ENCODE data around the gene KLC3.
A peak's percentile ranks its signal among the peaks of the same experiment; 100 is the strongest.

KLC3 gene

DNA sequence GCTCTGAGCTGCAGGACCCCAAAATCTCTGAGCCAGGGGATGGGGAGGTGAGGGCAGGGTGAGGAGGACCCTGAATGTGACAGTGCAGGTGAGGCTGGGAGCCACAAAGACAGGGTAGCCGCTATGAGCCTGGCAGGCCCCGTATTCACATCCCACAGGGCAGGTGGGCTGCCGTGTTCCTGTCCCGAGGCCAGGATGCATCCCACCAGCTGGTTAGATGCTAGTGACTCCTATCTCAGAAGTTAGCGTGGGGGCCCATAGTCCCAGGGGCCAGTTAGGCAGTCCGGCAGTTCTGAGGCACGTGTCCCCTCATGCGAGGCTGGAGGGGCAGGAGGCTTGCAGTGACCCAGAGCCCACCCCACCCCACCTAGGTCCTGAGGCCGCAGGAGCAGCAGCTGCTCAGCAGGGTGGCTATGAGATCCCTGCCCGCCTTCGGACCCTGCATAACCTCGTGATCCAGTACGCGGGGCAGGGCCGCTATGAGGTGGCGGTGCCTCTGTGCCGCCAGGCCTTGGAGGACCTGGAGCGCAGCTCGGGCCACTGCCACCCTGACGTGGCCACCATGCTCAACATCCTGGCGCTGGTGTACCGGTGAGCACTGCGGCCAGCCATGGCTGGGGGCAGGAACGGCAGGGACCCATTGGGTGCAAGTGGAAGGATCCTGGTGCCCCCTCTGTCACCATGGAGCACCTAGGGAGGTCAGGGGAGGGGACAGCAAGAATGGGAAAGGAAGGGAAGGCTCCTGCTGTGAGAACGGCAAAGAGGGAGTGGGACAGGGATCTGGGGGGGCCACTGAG lies 7.2 kb downstream of the KLC3 start:
- DNase-seq (ENCODE audit: insufficient read length, low spot score) = no peak
- no peak for FAIRE-seq

DNA sequence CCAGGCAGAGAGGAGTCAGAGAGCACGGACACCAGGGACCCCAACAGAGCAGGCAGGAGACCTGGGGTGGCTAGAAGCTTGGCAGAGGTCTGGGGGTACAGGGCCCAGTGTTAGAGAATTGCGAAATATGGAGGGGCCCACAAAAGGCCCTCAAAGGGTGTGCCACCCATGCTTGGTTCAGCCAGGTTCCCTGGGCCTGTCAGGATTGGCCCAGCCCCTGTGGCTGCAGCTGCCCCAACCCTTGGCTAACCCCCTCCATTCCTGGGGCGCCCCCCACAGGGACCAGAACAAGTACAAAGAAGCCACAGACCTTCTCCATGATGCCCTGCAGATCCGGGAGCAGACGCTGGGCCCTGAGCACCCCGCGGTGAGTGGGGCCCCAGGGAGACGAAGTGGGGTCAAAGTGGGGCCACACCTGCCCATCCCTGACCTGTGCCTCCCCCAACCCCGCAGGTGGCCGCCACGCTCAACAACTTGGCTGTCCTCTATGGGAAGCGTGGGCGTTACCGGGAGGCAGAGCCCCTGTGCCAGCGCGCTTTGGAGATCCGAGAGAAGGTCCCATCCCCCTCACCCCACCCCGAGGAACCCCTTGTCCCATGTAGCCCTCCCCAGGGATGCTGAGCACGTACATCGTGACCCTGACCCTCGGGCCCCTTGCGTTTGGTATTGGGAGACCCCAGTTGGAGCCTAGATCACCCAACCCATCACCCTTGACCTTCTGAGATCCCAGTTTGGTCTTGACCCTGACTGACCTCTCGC lies 8.0 kb downstream of the KLC3 start:
- FAIRE-seq (no peak), DNase-seq (ENCODE audit: insufficient read length, low spot score) (no peak)

DNA sequence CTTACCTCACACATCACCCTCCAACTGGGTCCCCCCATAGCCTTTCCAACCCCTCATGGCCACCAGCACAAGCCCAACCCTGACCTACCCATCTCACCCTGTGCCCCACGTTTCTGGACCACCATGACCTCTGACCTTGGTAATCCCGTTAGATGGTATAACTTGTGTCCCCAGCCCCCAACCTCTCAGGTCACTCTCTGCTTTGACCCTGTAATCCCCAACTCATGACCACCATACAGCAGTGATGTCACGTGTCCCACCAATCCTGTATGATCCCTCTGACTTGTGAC lies 8.5 kb downstream of the KLC3 start:
- no peak for DNase-seq (ENCODE audit: insufficient read length, low spot score)
- FAIRE-seq = peak; percentile 48

DNA sequence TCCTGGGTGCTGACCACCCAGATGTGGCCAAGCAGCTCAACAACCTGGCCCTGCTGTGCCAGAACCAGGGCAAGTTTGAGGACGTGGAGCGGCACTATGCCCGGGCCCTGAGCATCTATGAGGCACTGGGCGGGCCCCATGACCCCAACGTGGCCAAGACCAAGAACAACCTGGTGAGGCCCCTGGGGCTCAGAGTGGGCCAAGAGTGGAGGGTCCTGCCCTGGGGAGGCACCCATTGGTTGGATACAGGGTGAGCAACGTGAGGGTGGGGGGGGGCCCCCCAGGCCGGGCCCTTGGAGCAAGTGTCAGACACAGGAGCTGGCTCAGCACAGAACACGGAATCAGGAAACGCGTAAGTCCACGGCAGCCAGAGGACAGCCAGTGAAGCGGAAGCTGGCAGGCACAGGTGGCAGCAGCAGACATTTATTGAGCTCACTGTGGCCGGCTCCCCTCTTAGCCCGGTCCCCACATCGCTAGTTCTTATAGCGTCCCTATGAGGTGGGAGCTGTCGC lies 8.9 kb downstream of the KLC3 start:
- FAIRE-seq = no peak
- DNase-seq (ENCODE audit: insufficient read length, low spot score) = no peak

DNA sequence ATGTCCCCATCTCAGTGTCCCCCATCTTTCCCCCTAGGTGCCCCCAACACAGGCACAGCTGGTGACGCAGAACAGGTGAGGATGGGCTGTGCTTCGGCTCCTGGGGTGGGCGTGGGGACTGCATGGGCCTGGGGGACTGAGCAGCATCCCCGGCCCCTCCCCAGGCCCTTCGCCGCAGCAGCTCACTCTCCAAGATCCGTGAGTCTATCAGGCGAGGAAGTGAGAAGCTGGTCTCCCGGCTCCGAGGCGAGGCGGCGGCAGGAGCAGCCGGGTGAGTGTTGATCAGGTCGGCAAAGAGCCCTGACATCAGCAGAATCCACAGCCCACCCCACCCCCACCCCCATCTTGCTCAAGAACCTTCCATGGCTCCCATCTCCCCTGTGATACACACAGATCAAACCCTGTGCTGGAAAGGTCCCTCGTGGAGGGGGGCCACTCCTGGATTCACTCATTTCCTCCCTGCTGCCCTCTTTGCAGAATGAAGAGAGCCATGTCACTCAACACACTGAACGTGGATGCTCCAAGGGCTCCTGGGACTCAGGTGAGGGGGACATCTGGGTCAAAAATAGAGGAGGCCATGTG lies 10.0 kb downstream of the KLC3 start:
- DNase-seq (ENCODE audit: insufficient read length, low spot score) (no peak), FAIRE-seq (no peak)

DNA sequence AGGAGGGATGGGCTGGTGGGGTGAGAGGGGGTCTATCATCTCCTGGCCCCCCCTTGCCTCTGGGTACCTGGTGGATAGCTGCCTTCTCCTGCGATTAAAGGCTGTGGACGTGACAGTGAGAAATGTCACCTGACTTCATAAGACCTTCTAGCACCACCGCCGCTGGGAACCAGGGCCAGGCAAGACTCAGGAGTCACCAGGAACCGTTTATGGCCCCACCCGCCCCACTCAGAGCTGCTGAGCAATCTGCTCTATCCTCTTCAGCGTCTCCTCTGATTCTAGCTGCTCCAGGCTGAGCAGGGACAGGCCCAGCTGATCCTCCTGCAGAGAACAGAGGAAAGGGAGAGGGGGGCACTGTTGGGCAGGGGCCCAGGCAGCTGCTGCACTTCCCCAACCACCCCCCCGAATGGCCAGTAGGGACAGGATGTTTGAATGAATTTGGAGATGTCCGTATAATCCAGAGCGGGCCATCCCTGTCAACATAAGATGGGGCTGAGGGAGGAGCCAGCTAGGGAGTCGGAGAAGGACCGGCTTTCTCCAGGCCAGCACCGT lies 10.9 kb downstream of the KLC3 start:
- FAIRE-seq (no peak), DNase-seq (ENCODE audit: insufficient read length, low spot score) (no peak)

DNA sequence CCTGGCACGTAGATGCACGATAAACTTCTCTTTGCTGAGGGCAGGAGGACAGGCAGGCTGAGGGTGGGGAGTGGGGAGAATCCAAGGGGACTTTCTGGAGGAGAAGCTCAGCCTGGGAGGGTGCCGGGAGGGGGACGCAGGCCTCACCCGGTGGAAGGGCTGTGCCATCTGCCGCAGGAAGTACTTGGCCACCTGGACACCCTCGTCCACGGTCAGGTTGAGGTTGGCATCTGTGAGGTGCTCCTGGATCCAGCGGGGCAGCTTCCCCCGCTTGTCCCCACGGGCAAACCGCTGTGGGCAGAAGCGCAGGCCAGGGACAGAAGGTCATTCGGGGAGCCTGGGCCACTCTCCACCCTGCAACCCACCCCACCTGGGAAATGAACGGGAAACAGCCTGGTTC lies 11.5 kb downstream of the KLC3 start:
- DNase-seq (ENCODE audit: insufficient read length, low spot score) (no peak), FAIRE-seq (no peak)

DNA sequence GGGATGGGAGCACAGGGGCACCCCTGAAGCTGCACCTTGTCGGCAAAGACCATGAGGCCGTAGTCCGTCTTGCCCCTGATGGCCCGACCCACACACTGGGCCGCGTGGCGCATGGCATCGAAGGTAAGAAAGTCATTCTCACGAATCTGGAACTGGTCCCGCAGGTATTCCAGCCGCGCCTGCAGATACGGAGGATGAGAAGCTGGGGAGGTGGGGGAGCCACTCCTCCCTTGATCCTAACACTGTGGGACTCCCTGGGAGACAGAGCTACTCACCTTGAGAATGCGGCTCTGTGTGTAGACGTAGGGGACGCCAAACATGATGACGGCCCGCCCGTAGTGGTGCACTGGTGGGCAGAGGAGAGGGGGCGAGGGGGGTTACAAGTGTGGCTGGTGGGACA lies 11.9 kb downstream of the KLC3 start:
- DNase-seq (ENCODE audit: insufficient read length, low spot score) (no peak), FAIRE-seq (no peak)

DNA sequence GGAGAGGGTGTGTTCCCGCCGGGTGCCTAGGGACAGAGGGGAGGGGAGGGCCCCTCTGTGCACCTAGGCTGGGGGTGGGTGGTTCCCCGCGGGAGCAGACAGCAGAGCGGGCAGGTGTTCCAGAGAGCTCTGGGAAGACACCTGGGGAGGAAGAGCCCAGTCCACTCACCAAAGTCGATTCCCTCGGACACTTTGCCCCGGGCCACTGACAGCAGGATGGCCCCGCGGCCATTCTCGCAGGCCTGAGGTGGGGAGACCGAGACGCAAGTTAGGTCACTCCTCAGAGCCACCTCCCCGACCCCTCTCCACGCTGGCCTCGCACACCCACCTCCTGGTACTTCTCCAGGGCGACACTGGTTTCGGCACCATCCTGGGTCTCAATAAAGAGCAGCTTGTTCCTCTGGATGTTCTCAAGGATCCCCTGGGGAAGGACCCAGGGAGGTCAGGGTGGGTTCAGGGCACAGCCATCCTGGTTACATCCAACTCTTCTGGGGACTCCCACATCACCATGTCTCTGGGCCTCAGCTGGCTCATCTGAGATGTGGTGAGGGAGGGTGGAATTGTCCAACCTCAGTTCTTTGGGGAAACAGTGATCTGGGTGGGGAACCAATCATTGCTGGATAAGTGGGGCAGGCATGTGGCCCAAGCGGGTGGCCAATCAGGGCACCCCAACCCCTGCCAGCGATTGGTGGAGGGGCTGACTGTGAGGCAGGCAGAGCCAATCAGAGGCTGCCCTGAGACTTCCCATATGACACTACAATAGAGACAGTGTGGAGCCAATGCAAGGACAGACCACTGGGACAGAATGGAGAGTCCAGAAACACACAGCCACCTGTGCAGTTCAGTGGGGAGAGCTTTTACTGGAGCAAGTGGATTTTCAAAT lies 12.6 kb downstream of the KLC3 start:
- FAIRE-seq (no peak), DNase-seq (ENCODE audit: insufficient read length, low spot score) (no peak)

DNA sequence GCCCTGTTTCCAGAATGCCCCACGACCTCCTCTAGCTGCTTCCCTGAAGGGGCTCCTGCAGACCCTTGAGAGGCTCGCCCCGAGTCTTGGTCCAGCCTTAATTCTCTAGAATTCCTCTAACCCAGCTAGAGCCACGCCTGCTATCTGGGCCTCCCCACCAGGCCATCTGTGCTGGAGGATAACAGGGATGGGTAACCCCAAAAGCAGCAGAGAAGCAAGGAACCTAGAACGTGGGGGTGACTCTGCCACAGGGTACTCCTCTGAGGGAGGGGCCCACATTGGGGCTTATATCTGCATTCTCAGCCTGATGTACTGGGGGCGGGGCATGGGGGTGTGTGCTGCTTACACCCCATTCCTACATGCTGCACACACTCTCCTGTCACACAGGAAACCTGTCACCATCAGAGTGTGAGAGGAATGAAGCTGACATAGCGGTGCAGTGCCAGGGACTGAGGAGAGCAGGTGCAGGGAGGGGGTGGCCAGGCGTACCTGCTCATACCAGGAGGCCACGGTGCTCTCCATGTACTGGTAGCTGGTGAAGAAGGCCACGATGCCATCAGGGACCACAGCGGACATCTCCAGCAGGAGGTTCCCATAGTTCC lies 13.8 kb downstream of the KLC3 start:
- DNase-seq (ENCODE audit: insufficient read length, low spot score) (no peak), FAIRE-seq (no peak)

DNA sequence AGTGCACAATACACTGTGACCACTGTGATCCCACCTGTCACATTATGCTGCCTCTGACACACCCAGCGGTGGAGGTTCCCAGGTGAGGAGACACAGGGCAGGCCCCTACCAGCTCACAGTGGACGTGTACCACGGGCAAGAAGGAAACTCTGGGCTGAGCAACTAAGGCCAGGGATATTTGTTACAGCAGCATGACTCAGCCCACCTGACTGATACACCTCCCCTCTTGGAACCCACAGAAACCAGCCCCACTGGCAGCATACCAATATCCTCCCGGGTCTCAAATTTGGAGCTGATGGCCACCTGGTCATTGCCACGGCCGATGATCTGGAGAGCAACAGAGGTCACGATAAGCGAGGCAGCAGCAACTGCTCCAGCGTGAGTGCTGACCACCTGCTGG lies 14.9 kb downstream of the KLC3 start:
- no peak for FAIRE-seq
- no peak for DNase-seq (ENCODE audit: insufficient read length, low spot score)

DNA sequence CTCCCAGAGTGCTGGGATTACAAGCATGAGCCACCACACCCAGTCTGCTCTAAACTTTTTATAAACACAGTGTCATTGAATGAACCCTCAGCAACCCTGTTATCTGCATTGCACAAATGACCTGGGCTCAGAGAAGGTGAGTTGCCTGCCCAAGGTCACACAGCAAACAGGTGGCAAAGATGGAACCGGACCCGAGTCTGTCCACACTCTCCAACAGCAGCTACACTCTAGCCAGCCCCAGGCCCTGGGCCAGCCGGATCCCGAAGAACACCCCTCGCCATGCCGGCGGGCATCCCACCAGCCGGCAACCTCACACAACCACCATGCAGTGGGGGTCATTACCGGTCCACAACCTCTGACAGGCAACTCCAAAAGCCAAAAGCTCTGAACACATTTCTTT lies 15.4 kb downstream of the KLC3 start:
- FAIRE-seq (peak; percentile 31), DNase-seq (ENCODE audit: insufficient read length, low spot score) (no peak)

DNA sequence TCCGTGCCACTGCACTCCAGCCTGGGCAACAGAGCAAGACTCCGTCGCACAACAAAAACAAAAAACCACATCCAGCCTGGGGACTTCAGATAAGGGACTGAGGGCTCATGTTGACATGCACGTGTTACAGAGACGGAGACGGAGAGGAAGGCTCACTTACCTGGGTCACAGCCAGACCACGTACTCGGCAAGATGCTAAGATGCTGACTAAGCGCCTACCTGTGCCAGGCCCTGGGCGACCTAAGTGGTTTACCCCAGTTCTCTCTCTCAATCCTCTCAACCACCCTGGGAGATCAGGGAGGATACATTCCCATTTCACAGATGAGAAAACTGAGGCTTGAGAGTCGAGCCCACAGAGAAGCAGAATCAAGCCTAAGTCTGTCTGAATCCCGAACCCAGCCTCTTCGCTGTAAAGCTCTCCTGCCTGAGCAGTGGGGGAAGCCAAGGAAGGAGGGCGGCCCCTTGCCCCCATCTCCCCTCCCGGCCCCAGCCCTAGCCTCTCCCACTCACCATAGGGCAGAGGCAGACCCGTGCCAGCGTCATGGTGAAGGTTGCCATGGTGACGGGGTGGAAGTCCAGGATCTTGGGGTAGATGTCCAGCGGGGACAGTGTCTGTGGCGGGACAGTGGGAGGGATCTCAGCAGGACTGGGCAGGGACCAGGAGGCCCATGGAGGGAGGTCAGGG lies 16.4 kb downstream of the KLC3 start:
- FAIRE-seq (no peak), DNase-seq (ENCODE audit: insufficient read length, low spot score) (no peak)

DNA sequence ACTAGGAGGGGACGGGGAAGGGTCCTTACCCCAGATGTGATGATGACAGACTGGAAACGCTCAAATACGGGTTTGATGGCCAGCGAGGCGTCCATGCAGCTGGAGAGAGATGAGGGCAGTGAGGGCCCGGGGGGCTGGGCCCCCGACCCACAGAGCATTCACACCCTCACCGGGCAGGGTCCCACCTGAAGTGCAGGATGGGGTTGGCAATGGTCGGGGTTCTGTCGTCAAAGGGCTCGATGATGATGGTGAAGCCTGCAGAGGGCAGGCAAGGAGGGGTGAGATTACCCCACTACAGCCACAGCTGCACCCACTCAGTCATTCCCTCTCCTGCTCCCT lies 16.9 kb downstream of the KLC3 start:
- FAIRE-seq (no peak), DNase-seq (ENCODE audit: insufficient read length, low spot score) (no peak)

DNA sequence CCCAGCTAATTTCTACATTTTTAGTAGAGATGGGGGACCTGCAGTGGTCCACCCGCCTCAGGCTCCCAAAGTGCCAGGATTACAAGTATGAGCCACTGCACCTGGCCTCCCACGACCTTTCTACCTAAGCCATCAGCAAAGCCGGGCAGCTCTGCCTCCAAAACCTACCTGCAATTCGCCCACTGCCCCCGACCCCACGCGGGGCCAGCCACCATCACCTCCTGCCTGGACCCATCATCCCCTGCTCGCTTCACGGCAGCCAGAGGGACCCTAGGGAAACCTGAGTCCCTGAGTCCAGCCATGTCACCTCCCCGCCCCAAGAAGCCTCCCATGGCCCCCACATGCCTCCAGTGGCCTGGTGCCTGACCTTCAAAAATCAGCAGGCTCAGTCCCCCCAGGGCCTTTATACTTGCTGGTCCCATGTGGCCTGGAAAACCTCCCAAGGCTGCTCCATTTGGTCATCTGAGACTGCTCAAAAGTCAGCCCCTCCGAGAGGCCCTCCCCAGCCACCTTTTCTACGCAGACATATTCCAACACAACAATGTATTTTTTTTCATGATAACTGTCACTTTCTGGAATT lies 17.8 kb downstream of the KLC3 start:
- DNase-seq (ENCODE audit: insufficient read length, low spot score) (no peak), FAIRE-seq (no peak)

DNA sequence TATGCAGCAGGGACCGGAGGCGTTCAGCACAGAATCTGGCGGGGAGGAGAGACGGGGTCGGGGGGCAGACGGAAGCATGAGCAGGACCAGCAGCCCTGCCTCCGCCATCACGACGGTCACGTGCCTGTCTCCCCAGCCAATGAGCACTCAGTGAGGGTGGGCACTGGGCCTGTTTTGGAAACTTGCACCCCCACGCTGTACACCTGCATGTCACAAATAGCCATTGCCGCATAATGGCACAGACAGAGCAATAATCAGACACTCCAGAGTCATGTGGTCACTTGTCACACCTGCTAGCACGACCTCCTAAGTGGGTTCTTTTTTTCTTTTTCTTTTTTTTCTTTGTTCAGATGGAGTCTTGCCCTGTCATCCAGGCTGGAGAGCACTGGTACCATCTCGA lies 21.1 kb downstream of the KLC3 start:
- FAIRE-seq (no peak), DNase-seq (ENCODE audit: insufficient read length, low spot score) (no peak)

DNA sequence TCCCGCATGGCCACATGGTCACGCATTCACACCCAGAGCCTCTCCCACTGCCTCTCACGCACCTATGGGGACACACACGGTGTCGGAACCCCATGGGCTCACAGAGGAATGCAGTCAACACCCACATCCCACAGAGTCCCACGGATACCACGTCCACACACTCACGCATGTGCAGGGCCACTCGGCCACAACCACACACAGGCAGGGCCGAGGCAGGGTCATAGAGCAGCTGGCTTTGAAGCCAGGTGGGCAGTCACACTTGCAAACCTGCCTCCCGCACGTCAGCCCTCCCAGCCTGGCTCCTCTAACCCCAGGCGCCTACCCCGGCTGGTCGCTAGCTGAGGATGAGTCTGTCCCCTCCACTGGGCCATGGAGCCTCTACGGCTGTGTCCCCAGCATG lies 21.7 kb downstream of the KLC3 start:
- DNase-seq (ENCODE audit: insufficient read length, low spot score) = no peak
- peak; percentile 71 for FAIRE-seq

DNA sequence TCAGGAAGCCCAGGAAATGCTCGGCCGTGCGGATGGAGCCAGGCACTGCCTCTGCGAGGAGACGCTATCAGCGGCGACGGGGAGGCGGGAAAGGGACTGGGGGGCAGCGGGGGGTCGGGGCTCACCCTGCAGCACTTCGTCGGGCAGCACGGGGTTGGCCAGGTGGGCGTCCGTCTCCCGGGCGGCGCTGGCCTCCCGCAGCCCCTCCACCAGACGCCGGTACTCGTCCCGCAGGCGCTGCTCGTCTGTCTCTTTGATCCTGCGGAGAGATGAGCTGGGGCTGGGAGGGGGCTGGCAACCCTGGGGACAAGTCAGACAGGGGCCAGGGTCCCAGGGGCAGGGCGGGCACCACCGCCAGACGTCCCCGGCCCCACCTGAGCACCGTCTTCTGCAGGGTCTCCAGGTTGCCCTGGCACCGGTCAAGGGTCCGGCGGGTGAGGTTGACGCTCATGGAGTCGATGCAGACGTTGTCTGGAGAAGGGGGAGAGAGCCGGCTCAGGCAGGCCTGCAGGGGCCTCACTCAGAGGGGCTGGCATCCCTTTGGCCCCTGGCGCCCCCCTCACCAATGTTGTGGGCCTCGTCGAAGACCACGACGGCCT lies 23.4 kb downstream of the KLC3 start:
- FAIRE-seq = no peak

DNA sequence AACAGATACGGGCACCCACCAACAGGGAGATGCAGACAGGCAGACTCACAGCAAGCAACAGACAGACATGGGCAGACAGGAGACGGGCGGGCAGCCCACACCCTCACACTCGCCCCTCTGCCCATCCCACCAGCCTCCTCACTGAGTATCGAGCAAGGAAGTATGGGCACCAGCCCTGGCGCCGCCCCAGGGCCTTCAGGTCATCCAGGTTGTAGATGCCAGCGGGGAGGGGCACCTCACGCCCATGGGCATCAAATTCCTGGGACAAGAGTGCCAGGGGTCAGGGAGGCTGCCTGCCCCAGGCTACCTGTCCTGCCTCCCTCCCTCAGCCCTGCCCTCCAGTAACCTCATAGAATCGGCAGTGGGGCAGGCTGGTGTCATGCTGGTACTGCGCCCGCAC lies 24.1 kb downstream of the KLC3 start:
- DNase-seq (ENCODE audit: insufficient read length, low spot score) (no peak), FAIRE-seq (no peak)

More for the DNA sequence above, 23.4 kb downstream of the KLC3 start:
- no peak for DNase-seq (ENCODE audit: insufficient read length, low spot score)
